Trophoblast cell (in vitro differentiated cells and primary cell): Measurements from ENCODE around the gene BIN2.

Experiments used
- DNase-seq, 2 donors: peaks; one replicate each; pipeline ENCODE4 v3.0.0-alpha.2; 2016
- H2AFZ ChIP-seq: 2 replicates; pipeline ENCODE4 v1.6.1; 2013; ENCODE audit warnings: low read length, moderate library complexity, mild to moderate bottlenecking; ENCODE audit not compliant: insufficient read depth, poor library complexity
- H2AK5ac ChIP-seq: 2 replicates; pipeline ENCODE4 v1.6.1; 2013; ENCODE audit warnings: mild to moderate bottlenecking, low read length
- H2BK120ac ChIP-seq: 2 replicates; pipeline ENCODE4 v1.6.1; 2013; ENCODE audit warnings: low read length, mild to moderate bottlenecking, moderate library complexity; ENCODE audit not compliant: insufficient read depth, poor library complexity
- H2BK12ac ChIP-seq: 2 replicates; pipeline ENCODE4 v1.6.1; 2013; ENCODE audit warnings: mild to moderate bottlenecking, low read length, moderate library complexity
- H2BK5ac ChIP-seq: 2 replicates; pipeline ENCODE4 v1.6.1; 2013; ENCODE audit warnings: low read length, low read depth, moderate library complexity, mild to moderate bottlenecking; ENCODE audit not compliant: poor library complexity
- H3K14ac ChIP-seq: 2 replicates; pipeline ENCODE4 v1.6.1; 2013; ENCODE audit warnings: mild to moderate bottlenecking, low read length
- H3K18ac ChIP-seq: 2 replicates; pipeline ENCODE4 v1.6.1; 2013; ENCODE audit warnings: mild to moderate bottlenecking, low read length
- H3K23ac ChIP-seq: 2 replicates; pipeline ENCODE4 v1.6.1; 2013; ENCODE audit warnings: low read length
- H3K27ac ChIP-seq: 2 replicates; pipeline ENCODE4 v1.5.1; 2013; ENCODE audit warnings: low read depth, mild to moderate bottlenecking, inconsistent platforms, low read length, moderate library complexity
- H3K27me3 ChIP-seq: 2 replicates; pipeline ENCODE4 v1.6.1; 2013; ENCODE audit warnings: inconsistent platforms, mild to moderate bottlenecking, low read length, moderate library complexity; ENCODE audit not compliant: insufficient read depth
- H3K36me3 ChIP-seq, 2 experiments: 1 replicate in 1 of 2; 2 replicates in 1 of 2; pipeline ENCODE4 v1.6.1; 2013; ENCODE audit warnings: low read length in 2 of 2, mild to moderate bottlenecking in 2 of 2, moderate library complexity in 1 of 2; ENCODE audit not compliant: insufficient read depth in 2 of 2, control insufficient read depth in 1 of 2
- H3K4ac ChIP-seq: 2 replicates; pipeline ENCODE4 v1.6.1; 2013; ENCODE audit warnings: low read depth, mild to moderate bottlenecking, low read length, moderate library complexity
- H3K4me1 ChIP-seq, 2 experiments: 1 replicate in 1 of 2; 2 replicates in 1 of 2; pipeline ENCODE4 v1.6.1; 2013; ENCODE audit warnings: low read length in 2 of 2, mild to moderate bottlenecking in 2 of 2, moderate library complexity in 1 of 2; ENCODE audit not compliant: insufficient read depth in 2 of 2, control insufficient read depth in 1 of 2
- H3K4me2 ChIP-seq: 2 replicates; pipeline ENCODE4 v1.6.1; 2013; ENCODE audit warnings: inconsistent platforms, mild to moderate bottlenecking, low read length, moderate library complexity
- H3K4me3 ChIP-seq: 2 replicates; pipeline ENCODE4 v1.5.1; 2013; ENCODE audit warnings: mild to moderate bottlenecking, low read depth, low read length, inconsistent platforms
- H3K79me1 ChIP-seq: one replicate; pipeline ENCODE4 v1.6.1; 2013; ENCODE audit warnings: low read length
- H3K79me2 ChIP-seq: 2 replicates; pipeline ENCODE4 v1.6.1; 2013; ENCODE audit warnings: low read length, mild to moderate bottlenecking; ENCODE audit not compliant: control insufficient read depth, insufficient read depth, poor library complexity
- H3K9ac ChIP-seq: 2 replicates; pipeline ENCODE4 v1.6.1; 2013; ENCODE audit warnings: mild to moderate bottlenecking, low read length
- H3K9me3 ChIP-seq: 2 replicates; pipeline ENCODE4 v1.6.1; 2013; ENCODE audit warnings: low read depth, mild to moderate bottlenecking, control low read depth, inconsistent platforms, low read length; ENCODE audit not compliant: insufficient read depth
- H4K12ac ChIP-seq: 2 replicates; pipeline ENCODE4 v1.6.1; 2013; ENCODE audit warnings: low read depth, mild to moderate bottlenecking, low read length, moderate library complexity
- H4K8ac ChIP-seq: 2 replicates; pipeline ENCODE4 v1.6.1; 2013; ENCODE audit warnings: low read depth, mild to moderate bottlenecking, low read length, moderate library complexity
- H4K91ac ChIP-seq: one replicate; pipeline ENCODE4 v1.6.1; 2013; ENCODE audit warnings: low read depth, mild to moderate bottlenecking, low read length, moderate library complexity
- WGBS: extraction: QIAGEN DNeasy Blood & Tissue Kit; methylation state at CpG from one replicate; pipeline ENCODE4 v1.1.7; 2013; ENCODE audit warnings: missing lambda C conversion rate; ENCODE audit not compliant: insufficient read length, insufficient coverage; ENCODE audit errors: extremely low coverage; 5-methylcytosine and 5-hydroxymethylcytosine counted together

Gene BIN2

GRCh38 chr12:51333536-51333935 is 9.6 kb upstream of the BIN2 start:
- Histone ChIP-seq H3K4me2 (no peak overlapping the region), H3K4me1 (peaks cover 0 to 2% of the 10 kb centered on the region in 2 experiments), H3K4ac (no peak overlapping the region), H3K18ac (no peak overlapping the region), H2BK5ac (no peak overlapping the region), H2AFZ (no peak overlapping the region), H3K9ac (no peak overlapping the region), H4K12ac (no peak overlapping the region), H3K9me3 (no peaks in the 10 kb centered on the region), H3K79me2 (no peaks in the 10 kb centered on the region), H3K36me3 (no peaks in the 10 kb centered on the region), H2BK12ac (no peak overlapping the region), H3K14ac (no peak overlapping the region), H3K4me3 (no peak overlapping the region), H4K8ac (no peak overlapping the region), H2AK5ac (no peak overlapping the region), H4K91ac (no peak overlapping the region), H3K23ac (no peak overlapping the region), H2BK120ac (no peak overlapping the region), H3K27ac (no peak overlapping the region), H3K27me3 (no peaks in the 10 kb centered on the region), H3K79me1 (no peaks in the 10 kb centered on the region)
- no CpG with 5 or more reads among the region's 6 CpGs for WGBS
- DNase-seq = peak in 1 of 2 donors; percentile 25

GRCh38 chr12:51330186-51330585 is 6.2 kb upstream of the BIN2 start:
- no peak overlapping the region for H3K4ac ChIP-seq
- H3K79me1 ChIP-seq = peaks cover 7% of the 10 kb centered on the region
- DNase-seq = no peak
- no peaks in the 10 kb centered on the region for H3K79me2 ChIP-seq
- no peaks in the 10 kb centered on the region for H3K27me3 ChIP-seq
- no peak overlapping the region for H3K18ac ChIP-seq
- no peak overlapping the region for H4K12ac ChIP-seq
- H2BK120ac ChIP-seq = no peak overlapping the region
- H3K4me1 ChIP-seq = peaks cover 8 to 11% of the 10 kb centered on the region in 2 experiments
- H3K14ac ChIP-seq = no peak overlapping the region
- no peak overlapping the region for H2AK5ac ChIP-seq
- no peaks in the 10 kb centered on the region for H3K36me3 ChIP-seq
- no peak overlapping the region for H4K91ac ChIP-seq
- H3K27ac ChIP-seq = no peak overlapping the region
- no peak overlapping the region for H3K23ac ChIP-seq
- H2BK5ac ChIP-seq = no peak overlapping the region
- no peak overlapping the region for H2BK12ac ChIP-seq
- H4K8ac ChIP-seq = no peak overlapping the region
- no peaks in the 10 kb centered on the region for H3K9me3 ChIP-seq
- H3K4me2 ChIP-seq = no peak overlapping the region
- no peak overlapping the region for H3K4me3 ChIP-seq
- no peak overlapping the region for H2AFZ ChIP-seq
- no peak overlapping the region for H3K9ac ChIP-seq

- Histone ChIP-seq H3K4ac (no peak overlapping the region), H3K79me2 (no peaks in the 10 kb centered on the region), H3K36me3 (no peaks in the 10 kb centered on the region), H3K9ac (no peak overlapping the region), H3K79me1 (peaks cover 7% of the 10 kb centered on the region), H4K12ac (no peak overlapping the region), H3K27me3 (no peaks in the 10 kb centered on the region), H2AFZ (no peak overlapping the region), H2BK120ac (no peak overlapping the region), H3K9me3 (no peaks in the 10 kb centered on the region), H3K27ac (no peak overlapping the region), H3K18ac (no peak overlapping the region), H2BK12ac (peak overlapping the region; percentile 43), H3K14ac (no peak overlapping the region), H3K23ac (no peak overlapping the region), H3K4me1 (peaks cover 8 to 11% of the 10 kb centered on the region in 2 experiments), H4K8ac (no peak overlapping the region), H3K4me3 (no peak overlapping the region), H3K4me2 (no peak overlapping the region), H2BK5ac (no peak overlapping the region), H2AK5ac (no peak overlapping the region), H4K91ac (peak overlapping the region; percentile 2)
- no CpG with 5 or more reads among the region's 5 CpGs for WGBS
- no peak for DNase-seq
Observed at GRCh38 chr12:51329742-51330141, 5.8 kb upstream of the BIN2 start.

- WGBS = no CpG with 5 or more reads among the region's 4 CpGs
- no peak overlapping the region for H4K8ac ChIP-seq
- no peak overlapping the region for H3K27ac ChIP-seq
- H2BK12ac ChIP-seq = peak overlapping the region; percentile 68
- no peak overlapping the region for H3K18ac ChIP-seq
- peaks cover 15% of the 10 kb centered on the region for H3K79me1 ChIP-seq
- H4K12ac ChIP-seq = no peak overlapping the region
- H3K79me2 ChIP-seq = no peaks in the 10 kb centered on the region
- H3K36me3 ChIP-seq = no peaks in the 10 kb centered on the region
- no peak overlapping the region for H3K4me3 ChIP-seq
- H2AK5ac ChIP-seq = no peak overlapping the region
- no peak overlapping the region for H2BK120ac ChIP-seq
- peaks cover 13 to 19% of the 10 kb centered on the region in 2 experiments for H3K4me1 ChIP-seq
- no peak overlapping the region for H4K91ac ChIP-seq
- H3K9ac ChIP-seq = no peak overlapping the region
- H3K9me3 ChIP-seq = no peaks in the 10 kb centered on the region
- DNase-seq = no peak
- H2BK5ac ChIP-seq = no peak overlapping the region
- no peaks in the 10 kb centered on the region for H3K27me3 ChIP-seq
- H2AFZ ChIP-seq = no peak overlapping the region
- H3K4me2 ChIP-seq = no peak overlapping the region
- H3K4ac ChIP-seq = no peak overlapping the region
- H3K14ac ChIP-seq = no peak overlapping the region
- no peak overlapping the region for H3K23ac ChIP-seq
Observed at GRCh38 chr12:51328587-51328986, 4.6 kb upstream of the BIN2 start.
